Ascending aorta (tissue), 2 donors: ENCODE results near the gene PTPRN2. TPM values are rescaled to one million over a fixed set of nuclear protein-coding genes. Genes with fewer than 3 reads are reported as not detected.
"Not testable (repeated sequence)": the region's sequence is repeated elsewhere in the genome, so short reads cannot be mapped to it uniquely, and the experiment has no call there.

ENCODE experiments used
- DNase-seq, 2 donors: peaks; one replicate each; pipeline ENCODE4 v3.0.0-alpha.2; 2019; ENCODE audit warnings: low spot score in 2 of 2
- H3K27ac ChIP-seq, 2 donors: fragments of 200-600 bp; sonication (generic); one replicate each; pipeline ENCODE4 v1.5.1; 2016 to 2017; ENCODE audit warnings: mild to moderate bottlenecking in 1 of 2
- H3K27me3 ChIP-seq: fragments of 200-600 bp; sonication (generic); one replicate; pipeline ENCODE4 v1.5.1; 2017
- H3K36me3 ChIP-seq, 2 donors: fragments of 200-600 bp; sonication (generic); one replicate each; pipeline ENCODE4 v1.5.1; 2016
- H3K4me1 ChIP-seq, 2 donors: fragments of 200-600 bp; sonication (generic); one replicate each; pipeline ENCODE4 v1.5.1; 2016 to 2017; ENCODE audit warnings: mild to moderate bottlenecking in 1 of 2
- H3K4me3 ChIP-seq, 2 donors: fragments of 200-600 bp; sonication (generic); one replicate each; pipeline ENCODE4 v1.5.1; 2016 to 2017; ENCODE audit warnings: mild to moderate bottlenecking in 1 of 2
- H3K9me3 ChIP-seq, 2 donors: fragments of 200-600 bp; sonication (generic); one replicate each; pipeline ENCODE4 v1.5.1; 2016
- intact Hi-C: fragments of 100-400 bp; cut with DNase I; formaldehyde crosslinking; loops from one replicate; pipeline ENCODE4 v1.15.1; 2023
- total RNA-seq: library from RNA; depleted of rRNA; stranded (reverse); fragments of >200 nt; gene quantifications from one replicate; pipeline ENCODE4 v1.1.0, GENCODE V29; 2016
- TF ChIP-seq, protein P1 (sequence below), 3 experiments: fragments of 200-600 bp in 2 of 3; fragments of 450-650 bp in 1 of 3; sonication (generic) in 2 of 3; IDR thresholded peaks; one replicate each; pipeline ENCODE4 v1.5.1; 2016 to 2019; ENCODE audit warnings: antibody characterized with exemption in 3 of 3, mild to moderate bottlenecking in 1 of 3, moderate library complexity in 1 of 3

Gene PTPRN2
- total RNA-seq, 1 donor from 2014 or later: 7.3 TPM

DNA sequence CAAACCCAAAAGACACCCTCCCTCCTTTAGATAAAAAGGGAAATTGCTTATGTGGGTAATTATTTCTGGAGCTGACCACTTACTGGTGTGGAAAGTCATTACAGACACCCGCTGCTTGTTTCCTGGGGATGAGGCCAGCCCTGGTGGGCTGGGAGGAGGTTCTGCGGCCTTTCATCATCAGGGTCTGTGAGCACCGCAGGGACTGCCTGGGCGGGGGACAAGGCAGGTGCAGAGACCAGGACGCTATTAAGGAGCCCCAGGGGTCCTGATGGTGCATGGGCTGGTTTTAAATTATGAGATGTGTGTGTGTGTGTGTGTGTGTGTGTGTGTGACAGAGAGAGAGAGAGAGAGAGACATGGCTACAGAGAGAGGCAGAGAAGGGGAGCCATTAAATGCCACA lies 1079.6 kb downstream of the PTPRN2 start:
- TF ChIP-seq, protein P1, sequence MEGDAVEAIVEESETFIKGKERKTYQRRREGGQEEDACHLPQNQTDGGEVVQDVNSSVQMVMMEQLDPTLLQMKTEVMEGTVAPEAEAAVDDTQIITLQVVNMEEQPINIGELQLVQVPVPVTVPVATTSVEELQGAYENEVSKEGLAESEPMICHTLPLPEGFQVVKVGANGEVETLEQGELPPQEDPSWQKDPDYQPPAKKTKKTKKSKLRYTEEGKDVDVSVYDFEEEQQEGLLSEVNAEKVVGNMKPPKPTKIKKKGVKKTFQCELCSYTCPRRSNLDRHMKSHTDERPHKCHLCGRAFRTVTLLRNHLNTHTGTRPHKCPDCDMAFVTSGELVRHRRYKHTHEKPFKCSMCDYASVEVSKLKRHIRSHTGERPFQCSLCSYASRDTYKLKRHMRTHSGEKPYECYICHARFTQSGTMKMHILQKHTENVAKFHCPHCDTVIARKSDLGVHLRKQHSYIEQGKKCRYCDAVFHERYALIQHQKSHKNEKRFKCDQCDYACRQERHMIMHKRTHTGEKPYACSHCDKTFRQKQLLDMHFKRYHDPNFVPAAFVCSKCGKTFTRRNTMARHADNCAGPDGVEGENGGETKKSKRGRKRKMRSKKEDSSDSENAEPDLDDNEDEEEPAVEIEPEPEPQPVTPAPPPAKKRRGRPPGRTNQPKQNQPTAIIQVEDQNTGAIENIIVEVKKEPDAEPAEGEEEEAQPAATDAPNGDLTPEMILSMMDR (IDR thresholded peaks at IDR 0.05): no peak
- DNase-seq: no peak
- no peak overlapping the region for H3K27ac ChIP-seq
- no peaks in the 10 kb centered on the region for H3K9me3 ChIP-seq
- intact Hi-C loops: no loop called here
- H3K27me3 ChIP-seq: no peaks in the 10 kb centered on the region
- H3K4me1 ChIP-seq: no peaks in the 10 kb centered on the region
- no peaks in the 10 kb centered on the region for H3K36me3 ChIP-seq
- no peak overlapping the region for H3K4me3 ChIP-seq

DNA sequence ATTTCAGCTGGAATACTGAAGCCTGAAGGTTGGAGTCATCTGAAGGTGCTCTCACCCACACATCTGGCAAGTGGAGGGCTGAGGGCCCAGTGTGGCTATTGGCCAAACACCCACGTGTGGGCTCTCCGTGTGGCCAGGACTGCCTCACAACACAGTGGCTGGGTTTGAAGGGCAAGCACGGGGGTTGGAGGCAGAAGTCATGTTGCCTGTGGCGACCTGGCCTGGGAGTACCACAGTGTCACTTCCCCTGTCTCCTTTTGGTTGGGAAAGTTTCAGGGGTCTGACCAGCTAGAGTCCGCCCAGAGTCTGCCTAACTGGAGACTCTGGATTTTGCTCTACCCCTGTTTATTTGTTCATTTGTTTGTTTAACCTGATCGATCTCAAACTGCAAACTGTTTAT lies 1081.4 kb downstream of the PTPRN2 start:
- intact Hi-C loops: no loop called here
- Histone ChIP-seq H3K27ac (no peak overlapping the region), H3K4me1 (no peaks in the 10 kb centered on the region), H3K27me3 (no peaks in the 10 kb centered on the region), H3K9me3 (no peaks in the 10 kb centered on the region), H3K4me3 (no peak overlapping the region), H3K36me3 (no peaks in the 10 kb centered on the region)
- DNase-seq: no peak
- TF ChIP-seq, protein P1 (IDR thresholded peaks at IDR 0.05): no peak

DNA sequence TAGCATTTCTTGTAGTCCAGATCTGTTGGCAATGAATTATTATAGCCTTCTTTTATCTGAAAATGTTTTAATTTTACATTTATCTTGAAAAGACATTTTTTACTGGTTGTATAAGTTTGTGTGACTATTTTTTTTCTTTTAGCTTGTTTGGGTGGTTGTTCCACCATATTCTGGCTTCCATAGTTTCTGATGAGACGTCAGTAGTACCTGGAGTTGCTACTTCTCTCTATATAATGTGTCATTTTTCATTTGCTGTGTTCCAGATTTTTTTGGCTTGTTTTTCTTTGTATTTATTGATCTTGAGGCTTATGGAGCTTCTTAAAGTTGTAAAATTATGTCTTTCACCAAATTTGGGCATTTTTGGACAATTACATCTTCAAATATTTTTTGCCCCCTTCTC lies 1082.0 kb downstream of the PTPRN2 start:
- Histone ChIP-seq H3K9me3 (no peaks in the 10 kb centered on the region), H3K36me3 (no peaks in the 10 kb centered on the region), H3K4me1 (no peaks in the 10 kb centered on the region), H3K27ac (no peak overlapping the region), H3K27me3 (no peaks in the 10 kb centered on the region), H3K4me3 (no peak overlapping the region)
- TF ChIP-seq, protein P1 (IDR thresholded peaks at IDR 0.05): no peak
- intact Hi-C loops: no loop called here
- no peak for DNase-seq

DNA sequence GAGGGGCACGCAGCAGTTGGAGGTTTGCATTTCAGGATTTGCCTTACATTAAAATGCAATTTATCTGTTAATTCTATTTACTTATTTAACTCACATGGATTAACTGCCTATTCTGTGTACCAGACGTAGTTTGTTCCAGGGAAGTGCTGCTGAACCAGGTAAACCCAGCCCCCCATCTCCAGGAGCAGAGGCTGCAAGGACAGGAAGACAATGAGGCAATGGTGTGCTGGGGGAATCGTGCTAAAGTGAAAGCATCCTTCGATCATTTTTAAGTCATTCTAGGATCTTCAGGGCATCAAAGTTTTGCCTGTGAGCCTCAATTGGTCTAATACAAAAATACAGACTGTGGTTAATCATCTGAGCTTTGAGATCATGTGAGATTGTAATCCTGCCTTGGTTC lies 1084.4 kb downstream of the PTPRN2 start:
- TF ChIP-seq, protein P1 (IDR thresholded peaks at IDR 0.05): no peak
- H3K36me3 ChIP-seq: no peaks in the 10 kb centered on the region
- no peak overlapping the region for H3K4me3 ChIP-seq
- DNase-seq: peak in 1 of 2 donors; percentile 16
- no peaks in the 10 kb centered on the region for H3K9me3 ChIP-seq
- no peak overlapping the region for H3K27ac ChIP-seq
- no peaks in the 10 kb centered on the region for H3K4me1 ChIP-seq
- intact Hi-C loops: no loop called here
- no peaks in the 10 kb centered on the region for H3K27me3 ChIP-seq

DNA sequence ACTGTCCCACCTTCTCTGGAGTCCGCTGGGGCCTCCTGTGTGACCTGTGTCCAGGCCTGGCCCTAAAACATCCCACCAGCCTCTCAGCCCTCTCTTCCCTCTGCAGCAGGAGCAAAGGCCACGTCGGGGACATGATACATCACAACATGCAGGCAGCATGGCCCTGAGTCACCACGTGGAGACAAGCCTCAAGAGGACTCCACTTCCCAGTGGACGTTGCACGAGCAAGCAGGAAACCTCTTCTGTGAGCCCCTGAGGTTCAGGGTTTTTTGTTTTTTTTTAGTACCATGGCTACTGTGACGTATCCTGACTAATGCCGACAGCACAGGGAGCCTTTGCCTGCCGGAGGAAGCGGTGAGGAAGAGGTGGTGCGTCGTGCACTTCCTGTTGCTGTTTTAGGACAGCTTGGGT lies 1084.9 kb downstream of the PTPRN2 start:
- intact Hi-C loops: no loop called here
- DNase-seq: peak in 1 of 2 donors; percentile 60
- TF ChIP-seq, protein P1 (IDR thresholded peaks at IDR 0.05): no peak
- Histone ChIP-seq H3K36me3 (no peaks in the 10 kb centered on the region), H3K9me3 (no peaks in the 10 kb centered on the region), H3K27me3 (no peaks in the 10 kb centered on the region), H3K4me1 (no peaks in the 10 kb centered on the region), H3K4me3 (no peak overlapping the region), H3K27ac (no peak overlapping the region)

DNA sequence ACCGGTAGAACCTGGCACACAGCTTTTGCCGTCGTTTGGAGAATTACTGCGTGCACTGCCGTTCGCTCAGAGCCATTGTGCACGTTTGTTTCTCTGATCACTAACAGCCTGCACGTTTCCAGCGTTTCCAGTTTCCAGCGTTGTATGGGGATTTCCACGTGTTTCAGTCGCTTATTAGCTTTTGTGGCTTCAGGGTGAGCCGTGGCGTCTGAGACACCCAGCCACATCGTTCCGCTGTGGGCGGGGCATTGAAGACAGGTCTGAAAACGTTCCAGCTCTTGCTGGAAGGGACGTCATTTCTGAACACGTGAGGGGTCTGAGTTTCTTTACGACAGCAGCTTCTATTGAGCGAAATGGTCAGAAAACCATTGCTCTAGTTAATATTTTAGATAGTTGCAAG lies 1086.0 kb downstream of the PTPRN2 start:
- H3K9me3 ChIP-seq: no peaks in the 10 kb centered on the region
- no peak for DNase-seq
- H3K4me1 ChIP-seq: no peaks in the 10 kb centered on the region
- TF ChIP-seq, protein P1 (IDR thresholded peaks at IDR 0.05): no peak
- H3K4me3 ChIP-seq: no peak overlapping the region
- no peaks in the 10 kb centered on the region for H3K27me3 ChIP-seq
- no peaks in the 10 kb centered on the region for H3K36me3 ChIP-seq
- intact Hi-C loops: no loop called here
- no peak overlapping the region for H3K27ac ChIP-seq

DNA sequence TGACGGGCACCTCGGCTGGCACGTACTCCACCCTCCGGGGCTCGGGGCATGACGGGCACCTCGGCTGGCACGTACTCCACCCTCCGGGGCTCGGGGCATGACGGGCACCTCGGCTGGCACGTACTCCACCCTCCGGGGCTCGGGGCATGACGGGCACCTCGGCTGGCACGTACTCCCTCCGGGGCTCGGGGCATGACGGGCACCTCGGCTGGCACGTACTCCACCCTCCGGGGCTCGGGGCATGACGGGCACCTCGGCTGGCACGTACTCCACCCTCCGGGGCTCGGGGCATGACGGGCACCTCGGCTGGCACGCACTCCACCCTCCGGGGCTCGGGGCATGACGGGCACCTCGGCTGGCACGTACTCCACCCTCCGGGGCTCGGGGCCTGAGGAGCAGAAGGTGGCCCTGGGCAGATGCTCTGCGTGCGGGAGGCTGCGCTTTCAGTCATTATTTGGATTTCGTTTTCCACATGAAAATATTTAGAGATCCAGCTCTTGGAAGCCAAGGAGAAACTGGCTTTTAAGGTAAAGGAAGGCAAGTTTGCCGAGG lies 1086.6 kb downstream of the PTPRN2 start:
- H3K4me1 ChIP-seq, H3K27ac ChIP-seq, intact Hi-C loops, H3K9me3 ChIP-seq, H3K27me3 ChIP-seq, H3K4me3 ChIP-seq, H3K36me3 ChIP-seq: not testable (repeated sequence)
- DNase-seq: peak in 1 of 2 donors; percentile 22
